ENCODE measurements around the gene GGCT. TPM values are rescaled to one million over a fixed set of nuclear protein-coding genes. Genes with fewer than 3 reads are reported as not detected.

Gene GGCT
- total RNA-seq, 2 donors from 2014 or later: 46.4 to 48.9 TPM

DNA sequence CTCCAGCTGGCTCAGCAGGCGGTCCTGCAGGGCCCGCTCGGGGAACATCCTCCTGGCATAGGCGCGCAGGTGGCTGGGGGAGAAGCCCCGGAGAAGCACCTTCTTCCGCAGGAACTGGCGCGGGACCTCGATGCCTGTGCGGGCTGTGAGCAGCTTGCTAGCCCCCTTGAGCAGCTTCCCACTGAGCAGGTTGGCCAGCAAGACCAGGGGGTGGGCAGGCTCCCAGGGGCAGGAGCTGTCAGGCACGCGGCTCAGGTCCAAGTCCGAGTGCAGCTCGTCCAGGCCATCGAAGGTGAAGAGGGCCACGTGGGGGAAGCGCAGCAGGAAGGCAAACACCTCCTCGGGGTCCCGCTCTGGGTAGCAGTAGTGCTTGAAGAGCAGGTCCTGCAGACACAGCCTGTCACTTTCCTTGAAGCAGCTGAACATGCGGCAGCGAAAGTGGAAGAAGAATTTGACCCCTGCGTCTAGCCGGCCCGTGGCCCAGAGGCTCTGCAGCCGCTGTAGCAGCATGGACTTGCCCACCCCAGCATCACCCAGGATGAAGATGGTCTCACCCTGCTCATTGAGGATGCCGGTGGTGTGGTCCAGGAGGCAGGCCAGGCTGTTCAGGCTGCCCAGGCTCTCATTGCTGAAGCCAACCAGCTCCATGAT lies 52.2 kb downstream of the GGCT start:
- no peak overlapping the region for H3K27ac Mint-ChIP-seq
- no peak overlapping the region for H3K27ac ChIP-seq (ENCODE audit: low read depth, low read length)

GRCh38 chr7:30451539-30452279 lies 52.9 kb downstream of the GGCT start:
- no peaks in the 10 kb centered on the region for H3K9me3 ChIP-seq (ENCODE audit: control insufficient read depth, low read length)
- 89 to 90% methylated on average over 16 to 29 of the region's 29 CpGs for WGBS, 2 experiments (ENCODE audit: insufficient coverage in 1 of 2, insufficient read length in 1 of 2)
- DNase-seq: no peak
- no peaks in the 10 kb centered on the region for H3K4me1 Mint-ChIP-seq
- no peaks in the 10 kb centered on the region for H3K36me3 Mint-ChIP-seq (ENCODE audit: low read depth)
- no peaks in the 10 kb centered on the region for H3K27me3 ChIP-seq (ENCODE audit: control insufficient read depth, insufficient read depth, low read length, poor library complexity, severe bottlenecking)
- no peaks in the 10 kb centered on the region for H3K4me1 ChIP-seq (ENCODE audit: control insufficient read depth, insufficient read depth, low read length)
- no peak overlapping the region for H3K9ac ChIP-seq (ENCODE audit: extremely low read depth, low read length, poor library complexity, severe bottlenecking)
- H3K9me3 Mint-ChIP-seq: no peaks in the 10 kb centered on the region
- H3K4me3 Mint-ChIP-seq: no peak overlapping the region
- no peak overlapping the region for H3K27ac ChIP-seq (ENCODE audit: low read depth, low read length)
- TF ChIP-seq, protein P1, sequence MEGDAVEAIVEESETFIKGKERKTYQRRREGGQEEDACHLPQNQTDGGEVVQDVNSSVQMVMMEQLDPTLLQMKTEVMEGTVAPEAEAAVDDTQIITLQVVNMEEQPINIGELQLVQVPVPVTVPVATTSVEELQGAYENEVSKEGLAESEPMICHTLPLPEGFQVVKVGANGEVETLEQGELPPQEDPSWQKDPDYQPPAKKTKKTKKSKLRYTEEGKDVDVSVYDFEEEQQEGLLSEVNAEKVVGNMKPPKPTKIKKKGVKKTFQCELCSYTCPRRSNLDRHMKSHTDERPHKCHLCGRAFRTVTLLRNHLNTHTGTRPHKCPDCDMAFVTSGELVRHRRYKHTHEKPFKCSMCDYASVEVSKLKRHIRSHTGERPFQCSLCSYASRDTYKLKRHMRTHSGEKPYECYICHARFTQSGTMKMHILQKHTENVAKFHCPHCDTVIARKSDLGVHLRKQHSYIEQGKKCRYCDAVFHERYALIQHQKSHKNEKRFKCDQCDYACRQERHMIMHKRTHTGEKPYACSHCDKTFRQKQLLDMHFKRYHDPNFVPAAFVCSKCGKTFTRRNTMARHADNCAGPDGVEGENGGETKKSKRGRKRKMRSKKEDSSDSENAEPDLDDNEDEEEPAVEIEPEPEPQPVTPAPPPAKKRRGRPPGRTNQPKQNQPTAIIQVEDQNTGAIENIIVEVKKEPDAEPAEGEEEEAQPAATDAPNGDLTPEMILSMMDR (conservative IDR thresholded peaks at IDR 0.05): no peak
- H3K4me3 ChIP-seq (ENCODE audit: low read length): no peak overlapping the region
- H3K27me3 Mint-ChIP-seq (ENCODE audit: insufficient read depth): no peaks in the 10 kb centered on the region
- no peak overlapping the region for H3K27ac Mint-ChIP-seq
- H3K36me3 ChIP-seq (ENCODE audit: control insufficient read depth, insufficient read depth, low read length): no peaks in the 10 kb centered on the region

More for the DNA sequence above, 52.2 kb downstream of the GGCT start:
- Mint-ChIP-seq H3K36me3 (ENCODE audit: low read depth) (no peaks in the 10 kb centered on the region), H3K4me3 (no peak overlapping the region), H3K27me3 (ENCODE audit: insufficient read depth) (no peaks in the 10 kb centered on the region), H3K9me3 (no peaks in the 10 kb centered on the region), H3K4me1 (no peaks in the 10 kb centered on the region)
- no peak for DNase-seq
- H3K9ac ChIP-seq (ENCODE audit: extremely low read depth, low read length, poor library complexity, severe bottlenecking): no peak overlapping the region
- WGBS, 2 experiments (ENCODE audit: insufficient coverage in 1 of 2, insufficient read length in 1 of 2): 93% methylated on average over 22 to 27 of the region's 27 CpGs
- H3K36me3 ChIP-seq (ENCODE audit: control insufficient read depth, insufficient read depth, low read length): no peaks in the 10 kb centered on the region
- H3K4me3 ChIP-seq (ENCODE audit: low read length): no peak overlapping the region
- no peaks in the 10 kb centered on the region for H3K27me3 ChIP-seq (ENCODE audit: control insufficient read depth, insufficient read depth, low read length, poor library complexity, severe bottlenecking)
- TF ChIP-seq, protein P1 (conservative IDR thresholded peaks at IDR 0.05): no peak
- H3K9me3 ChIP-seq (ENCODE audit: control insufficient read depth, low read length): no peaks in the 10 kb centered on the region
- H3K4me1 ChIP-seq (ENCODE audit: control insufficient read depth, insufficient read depth, low read length): no peaks in the 10 kb centered on the region

GRCh38 chr7:30450983-30451497 lies 53.6 kb downstream of the GGCT start:
- no peak overlapping the region for H3K9ac ChIP-seq (ENCODE audit: extremely low read depth, low read length, poor library complexity, severe bottlenecking)
- no peaks in the 10 kb centered on the region for H3K27me3 Mint-ChIP-seq (ENCODE audit: insufficient read depth)
- H3K4me1 ChIP-seq (ENCODE audit: control insufficient read depth, insufficient read depth, low read length): no peaks in the 10 kb centered on the region
- H3K4me3 ChIP-seq (ENCODE audit: low read length): no peak overlapping the region
- H3K36me3 ChIP-seq (ENCODE audit: control insufficient read depth, insufficient read depth, low read length): no peaks in the 10 kb centered on the region
- no peaks in the 10 kb centered on the region for H3K9me3 ChIP-seq (ENCODE audit: control insufficient read depth, low read length)
- H3K9me3 Mint-ChIP-seq: peaks cover under 1% of the 10 kb centered on the region
- H3K4me3 Mint-ChIP-seq: no peak overlapping the region
- H3K27ac Mint-ChIP-seq: no peak overlapping the region
- H3K4me1 Mint-ChIP-seq: no peaks in the 10 kb centered on the region
- WGBS, 2 experiments (ENCODE audit: insufficient coverage in 1 of 2, insufficient read length in 1 of 2): 93 to 96% methylated on average over 20 to 22 of the region's 22 CpGs
- no peak for DNase-seq
- H3K27me3 ChIP-seq (ENCODE audit: control insufficient read depth, insufficient read depth, low read length, poor library complexity, severe bottlenecking): no peaks in the 10 kb centered on the region
- TF ChIP-seq, protein P1 (conservative IDR thresholded peaks at IDR 0.05): no peak
- peaks cover 2% of the 10 kb centered on the region for H3K36me3 Mint-ChIP-seq (ENCODE audit: low read depth)
- no peak overlapping the region for H3K27ac ChIP-seq (ENCODE audit: low read depth, low read length)

Data from endodermal cell (in vitro differentiated cells).